Panc1 (cell line): Measurements from ENCODE around the gene LONP2. TPM values are rescaled to one million over a fixed set of nuclear protein-coding genes. Genes with fewer than 3 reads are reported as not detected.

Experiments used
- ATAC-seq: fragments of 200-7000 bp; cut with Tn5 transposase; 2 replicates; pipeline ENCODE4 v1.9.1; 2020; ENCODE audit warnings: mild to moderate bottlenecking, moderate library complexity
- BruUV-seq: library from RNA; stranded (reverse); fragments of 400-500 nt; replicated peaks from 2 replicates; lab custom pipeline; 2021; lab: Mats Ljungman, UMichigan
- CTCF ChIA-PET: fragments of 300-600 bp; sonication (Branson Sonifier 250); formaldehyde crosslinking; loops from one replicate; lab custom pipeline; 2022; ENCODE audit warnings: antibody characterized with exemption; lab: Charles Lee
- POLR2A ChIA-PET: fragments of 300-600 bp; sonication (Branson Sonifier 250); formaldehyde crosslinking; loops from one replicate; lab custom pipeline; 2022; ENCODE audit warnings: antibody characterized with exemption; lab: Charles Lee
- DNase-seq: peaks from one replicate; pipeline ENCODE4 v3.0.0-alpha.2; 2010; ENCODE audit warnings: low read depth, low spot score
- H3K27ac ChIP-seq: 2 replicates; pipeline ENCODE4 v1.5.1; 2011; ENCODE audit warnings: mild to moderate bottlenecking, low read length, inconsistent platforms
- H3K27me3 ChIP-seq: fragments of 200-500 bp; sonication (Bioruptor generic); 2 replicates; pipeline ENCODE4 v1.6.0; 2014; ENCODE audit warnings: low read length, inconsistent platforms; ENCODE audit not compliant: control insufficient read depth, insufficient read depth
- H3K36me3 ChIP-seq: fragments of 200-500 bp; sonication (Bioruptor generic); 2 replicates; pipeline ENCODE4 v1.5.1; 2014; ENCODE audit warnings: inconsistent platforms, mild to moderate bottlenecking, low read length, moderate library complexity; ENCODE audit not compliant: control insufficient read depth, insufficient read depth
- H3K4me1 ChIP-seq: 2 replicates; pipeline ENCODE4 v1.5.1; 2011; ENCODE audit warnings: inconsistent platforms, mild to moderate bottlenecking, low read length, moderate library complexity; ENCODE audit not compliant: control insufficient read depth, insufficient read depth
- H3K4me3 ChIP-seq, 2 experiments: 2 replicates each; pipeline ENCODE4 v1.5.1; 2011 to 2012; ENCODE audit warnings: low read depth in 2 of 2, low read length in 2 of 2, mild to moderate bottlenecking in 2 of 2, inconsistent platforms in 1 of 2, moderate library complexity in 1 of 2
- H3K9me3 ChIP-seq: fragments of 200-500 bp; sonication (Bioruptor generic); 2 replicates; pipeline ENCODE4 v1.5.1; 2014; ENCODE audit warnings: low read depth, mild to moderate bottlenecking, inconsistent platforms, low read length, moderate library complexity; ENCODE audit not compliant: control insufficient read depth, insufficient read depth
- POLR2AphosphoS5 ChIP-seq: IDR thresholded peaks from 2 replicates; pipeline ENCODE4 v1.6.1; 2012; ENCODE audit warnings: mild to moderate bottlenecking, low read depth, low read length, moderate library complexity
- SIN3A ChIP-seq: IDR thresholded peaks from 2 replicates; pipeline ENCODE4 v1.6.1; 2012; ENCODE audit warnings: low read depth, mild to moderate bottlenecking, low read length, moderate library complexity, borderline replicate concordance; ENCODE audit not compliant: insufficient read depth
- TCF7L2 ChIP-seq: IDR thresholded peaks from 2 replicates; pipeline ENCODE4 v1.6.1; 2011; ENCODE audit warnings: mild to moderate bottlenecking, low read depth, low read length, inconsistent platforms
- in situ Hi-C: cut with HindIII; loops from 2 replicates; pipeline ENCODE4 v1.10.0; 2016; ENCODE audit warnings: low sequenced_read_pairs, low pct_unique_long_range_greater_than_20kb
- intact Hi-C: fragments of 100-400 bp; cut with micrococcal nuclease; formaldehyde crosslinking; loops from one replicate; pipeline ENCODE4 v1.10.0; 2022; ENCODE audit not compliant: unreplicated experiment
- total RNA-seq: library from RNA; stranded (reverse); gene quantifications from one replicate; pipeline ENCODE4 v1.2.1, GENCODE V29; 2021; ENCODE audit not compliant: unreplicated experiment
- TF ChIP-seq, protein P1 (sequence below): fragments of 450-650 bp; IDR thresholded peaks from 2 replicates; pipeline ENCODE4 v1.5.1; 2017; ENCODE audit warnings: mild to moderate bottlenecking
- TF ChIP-seq, protein P2 (sequence below), 2 experiments: IDR thresholded peaks; 2 replicates each; pipeline ENCODE4 v1.6.1; 2011 to 2012; ENCODE audit warnings: low read depth in 2 of 2, control low read depth in 1 of 2, low read length in 1 of 2, mild to moderate bottlenecking in 1 of 2, moderate library complexity in 1 of 2; ENCODE audit not compliant: insufficient read depth in 1 of 2

LONP2 gene
- total RNA-seq, 1 experiment from 2014 or later: 22.9 TPM

GRCh38 chr16:48383009-48383876 lies 139.1 kb downstream of the LONP2 start:
- intact Hi-C loops: no loop called here

DNA sequence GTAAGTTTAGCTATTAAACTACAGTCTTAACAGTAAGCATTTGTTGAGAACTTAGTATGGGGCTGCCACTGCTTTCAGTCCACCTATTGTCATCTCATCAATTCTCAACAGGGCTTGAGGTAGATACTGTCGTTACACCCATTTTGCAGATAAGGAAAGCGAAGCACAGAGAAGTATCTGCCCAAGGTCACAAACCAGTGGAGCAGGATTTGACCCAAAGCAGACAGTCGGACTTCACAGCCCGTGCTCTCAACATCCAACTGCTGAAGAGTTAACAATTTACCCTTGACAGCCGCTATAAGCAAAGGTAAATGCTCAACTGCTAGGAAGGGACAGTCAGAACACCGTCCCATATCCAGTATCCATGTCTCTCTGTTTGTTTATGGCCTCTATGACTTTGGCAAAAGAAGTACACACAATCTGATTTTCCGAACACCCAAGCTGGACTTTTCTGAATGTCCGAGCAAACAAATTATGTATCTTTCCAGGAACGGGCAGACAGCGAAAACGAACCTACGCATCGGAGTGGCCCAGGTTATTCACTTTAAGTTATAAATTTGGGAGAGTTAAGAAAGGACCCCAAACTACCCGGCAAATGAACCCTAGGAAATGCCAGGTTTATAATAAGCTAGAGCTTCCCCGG lies 139.9 kb downstream of the LONP2 start:
- Histone ChIP-seq H3K27me3 (no peaks in the 10 kb centered on the region), H3K4me1 (peaks cover 11% of the 10 kb centered on the region), H3K36me3 (no peaks in the 10 kb centered on the region; the same call in none of the 2 replicates), H3K9me3 (no peaks in the 10 kb centered on the region), H3K4me3 (peak overlapping the region; percentile 87 to 90), H3K27ac (peak overlapping the region; percentile 91)
- ATAC-seq: no peak
- TF ChIP-seq, protein P1, sequence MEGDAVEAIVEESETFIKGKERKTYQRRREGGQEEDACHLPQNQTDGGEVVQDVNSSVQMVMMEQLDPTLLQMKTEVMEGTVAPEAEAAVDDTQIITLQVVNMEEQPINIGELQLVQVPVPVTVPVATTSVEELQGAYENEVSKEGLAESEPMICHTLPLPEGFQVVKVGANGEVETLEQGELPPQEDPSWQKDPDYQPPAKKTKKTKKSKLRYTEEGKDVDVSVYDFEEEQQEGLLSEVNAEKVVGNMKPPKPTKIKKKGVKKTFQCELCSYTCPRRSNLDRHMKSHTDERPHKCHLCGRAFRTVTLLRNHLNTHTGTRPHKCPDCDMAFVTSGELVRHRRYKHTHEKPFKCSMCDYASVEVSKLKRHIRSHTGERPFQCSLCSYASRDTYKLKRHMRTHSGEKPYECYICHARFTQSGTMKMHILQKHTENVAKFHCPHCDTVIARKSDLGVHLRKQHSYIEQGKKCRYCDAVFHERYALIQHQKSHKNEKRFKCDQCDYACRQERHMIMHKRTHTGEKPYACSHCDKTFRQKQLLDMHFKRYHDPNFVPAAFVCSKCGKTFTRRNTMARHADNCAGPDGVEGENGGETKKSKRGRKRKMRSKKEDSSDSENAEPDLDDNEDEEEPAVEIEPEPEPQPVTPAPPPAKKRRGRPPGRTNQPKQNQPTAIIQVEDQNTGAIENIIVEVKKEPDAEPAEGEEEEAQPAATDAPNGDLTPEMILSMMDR: no peak
- TF ChIP-seq SIN3A: no peak
- no peak for TF ChIP-seq TCF7L2
- TF ChIP-seq, protein P2, sequence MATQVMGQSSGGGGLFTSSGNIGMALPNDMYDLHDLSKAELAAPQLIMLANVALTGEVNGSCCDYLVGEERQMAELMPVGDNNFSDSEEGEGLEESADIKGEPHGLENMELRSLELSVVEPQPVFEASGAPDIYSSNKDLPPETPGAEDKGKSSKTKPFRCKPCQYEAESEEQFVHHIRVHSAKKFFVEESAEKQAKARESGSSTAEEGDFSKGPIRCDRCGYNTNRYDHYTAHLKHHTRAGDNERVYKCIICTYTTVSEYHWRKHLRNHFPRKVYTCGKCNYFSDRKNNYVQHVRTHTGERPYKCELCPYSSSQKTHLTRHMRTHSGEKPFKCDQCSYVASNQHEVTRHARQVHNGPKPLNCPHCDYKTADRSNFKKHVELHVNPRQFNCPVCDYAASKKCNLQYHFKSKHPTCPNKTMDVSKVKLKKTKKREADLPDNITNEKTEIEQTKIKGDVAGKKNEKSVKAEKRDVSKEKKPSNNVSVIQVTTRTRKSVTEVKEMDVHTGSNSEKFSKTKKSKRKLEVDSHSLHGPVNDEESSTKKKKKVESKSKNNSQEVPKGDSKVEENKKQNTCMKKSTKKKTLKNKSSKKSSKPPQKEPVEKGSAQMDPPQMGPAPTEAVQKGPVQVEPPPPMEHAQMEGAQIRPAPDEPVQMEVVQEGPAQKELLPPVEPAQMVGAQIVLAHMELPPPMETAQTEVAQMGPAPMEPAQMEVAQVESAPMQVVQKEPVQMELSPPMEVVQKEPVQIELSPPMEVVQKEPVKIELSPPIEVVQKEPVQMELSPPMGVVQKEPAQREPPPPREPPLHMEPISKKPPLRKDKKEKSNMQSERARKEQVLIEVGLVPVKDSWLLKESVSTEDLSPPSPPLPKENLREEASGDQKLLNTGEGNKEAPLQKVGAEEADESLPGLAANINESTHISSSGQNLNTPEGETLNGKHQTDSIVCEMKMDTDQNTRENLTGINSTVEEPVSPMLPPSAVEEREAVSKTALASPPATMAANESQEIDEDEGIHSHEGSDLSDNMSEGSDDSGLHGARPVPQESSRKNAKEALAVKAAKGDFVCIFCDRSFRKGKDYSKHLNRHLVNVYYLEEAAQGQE (IDR thresholded peaks at IDR 0.05; ENCODE audit: insufficient read depth in 1 of 2, low read depth in 2 of 2, low read length in 1 of 2): no peak
- no peak for TF ChIP-seq POLR2AphosphoS5
- BruUV-seq: TSS peak; percentile 79
- intact Hi-C loops (no loop called here), in situ Hi-C loops (no loop called here)
- DNase-seq: no peak
- ChIA-PET CTCF (no interaction called here), POLR2A (no interaction called here)

More at GRCh38 chr16:48383009-48383876, 139.1 kb downstream of the LONP2 start:
- Histone ChIP-seq H3K9me3 (no peaks in the 10 kb centered on the region), H3K36me3 (no peaks in the 10 kb centered on the region; the same call in none of the 2 replicates), H3K4me1 (peaks cover 14% of the 10 kb centered on the region), H3K27me3 (no peaks in the 10 kb centered on the region), H3K27ac (peak overlapping the region; percentile 91), H3K4me3 (peak overlapping the region; percentile 87 to 90)
- no peak for ATAC-seq
- ChIA-PET POLR2A (interaction anchor here (0.6 kb wide), 1 partner anchor 12 kb away, joined by 6 read pairs; no protein-coding TSS in a partner anchor), CTCF (no interaction called here)
- TF ChIP-seq TCF7L2 (0 out of 2 replicates have a peak, but pooled peaks have one; percentile 14), POLR2AphosphoS5 (no peak)
- TF ChIP-seq, protein P2 (IDR thresholded peaks at IDR 0.05; ENCODE audit: insufficient read depth in 1 of 2, low read depth in 2 of 2, low read length in 1 of 2): no peak
- DNase-seq: no peak
- in situ Hi-C loops: no loop called here
- BruUV-seq: no TSS peak
